Measurements from ENCODE around the gene PHLDA3.

PHLDA3 gene

GRCh38 chr1:201499191-201499590, 30.2 kb upstream of the PHLDA3 start:
- H3K4me3 ChIP-seq (ENCODE audit: low read depth in 1 of 2, low read length in 1 of 2): no peak overlapping the region
- H3K27ac ChIP-seq: no peak overlapping the region
- TF ChIP-seq, protein P1, sequence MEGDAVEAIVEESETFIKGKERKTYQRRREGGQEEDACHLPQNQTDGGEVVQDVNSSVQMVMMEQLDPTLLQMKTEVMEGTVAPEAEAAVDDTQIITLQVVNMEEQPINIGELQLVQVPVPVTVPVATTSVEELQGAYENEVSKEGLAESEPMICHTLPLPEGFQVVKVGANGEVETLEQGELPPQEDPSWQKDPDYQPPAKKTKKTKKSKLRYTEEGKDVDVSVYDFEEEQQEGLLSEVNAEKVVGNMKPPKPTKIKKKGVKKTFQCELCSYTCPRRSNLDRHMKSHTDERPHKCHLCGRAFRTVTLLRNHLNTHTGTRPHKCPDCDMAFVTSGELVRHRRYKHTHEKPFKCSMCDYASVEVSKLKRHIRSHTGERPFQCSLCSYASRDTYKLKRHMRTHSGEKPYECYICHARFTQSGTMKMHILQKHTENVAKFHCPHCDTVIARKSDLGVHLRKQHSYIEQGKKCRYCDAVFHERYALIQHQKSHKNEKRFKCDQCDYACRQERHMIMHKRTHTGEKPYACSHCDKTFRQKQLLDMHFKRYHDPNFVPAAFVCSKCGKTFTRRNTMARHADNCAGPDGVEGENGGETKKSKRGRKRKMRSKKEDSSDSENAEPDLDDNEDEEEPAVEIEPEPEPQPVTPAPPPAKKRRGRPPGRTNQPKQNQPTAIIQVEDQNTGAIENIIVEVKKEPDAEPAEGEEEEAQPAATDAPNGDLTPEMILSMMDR (IDR thresholded peaks at IDR 0.05): no peak
- no peaks in the 10 kb centered on the region for H3K9me3 ChIP-seq
- peaks cover 23% of the 10 kb centered on the region for H3K36me3 ChIP-seq
- peaks cover 2 to 6% of the 10 kb centered on the region in 2 experiments for H3K4me1 ChIP-seq (ENCODE audit: control insufficient read depth in 1 of 2, insufficient read depth in 1 of 2, low read depth in 1 of 2, low read length in 1 of 2)
- H3K27me3 ChIP-seq: no peaks in the 10 kb centered on the region

GRCh38 chr1:201498621-201499020, 29.6 kb upstream of the PHLDA3 start:
- H3K4me1 ChIP-seq (ENCODE audit: control insufficient read depth in 1 of 2, insufficient read depth in 1 of 2, low read depth in 1 of 2, low read length in 1 of 2): peaks cover 2 to 6% of the 10 kb centered on the region in 2 experiments
- TF ChIP-seq, protein P1 (IDR thresholded peaks at IDR 0.05): no peak
- H3K36me3 ChIP-seq: peaks cover 24% of the 10 kb centered on the region
- H3K27me3 ChIP-seq: no peaks in the 10 kb centered on the region
- H3K9me3 ChIP-seq: no peaks in the 10 kb centered on the region
- no peak overlapping the region for H3K4me3 ChIP-seq (ENCODE audit: low read depth in 1 of 2, low read length in 1 of 2)
- no peak overlapping the region for H3K27ac ChIP-seq

- TF ChIP-seq, protein P1 (IDR thresholded peaks at IDR 0.05): no peak
- H3K4me3 ChIP-seq (ENCODE audit: low read depth in 1 of 2, low read length in 1 of 2): no peak overlapping the region
- H3K36me3 ChIP-seq: peaks cover 26% of the 10 kb centered on the region
- H3K9me3 ChIP-seq: no peaks in the 10 kb centered on the region
- no peaks in the 10 kb centered on the region for H3K27me3 ChIP-seq
- H3K4me1 ChIP-seq (ENCODE audit: control insufficient read depth in 1 of 2, insufficient read depth in 1 of 2, low read depth in 1 of 2, low read length in 1 of 2): peaks cover under 1 to 2% of the 10 kb centered on the region in 2 experiments
- H3K27ac ChIP-seq: no peak overlapping the region
These were observed 29.0 kb upstream of the PHLDA3 start for GRCh38 chr1:201497935-201498509.

GRCh38 chr1:201496296-201496690, 27.3 kb upstream of the PHLDA3 start:
- H3K4me3 ChIP-seq (ENCODE audit: low read depth in 1 of 2, low read length in 1 of 2): no peak overlapping the region
- H3K36me3 ChIP-seq: peaks cover 31% of the 10 kb centered on the region
- no peak overlapping the region for H3K27ac ChIP-seq
- H3K9me3 ChIP-seq: no peaks in the 10 kb centered on the region
- TF ChIP-seq, protein P1 (IDR thresholded peaks at IDR 0.05): no peak
- H3K4me1 ChIP-seq (ENCODE audit: control insufficient read depth in 1 of 2, insufficient read depth in 1 of 2, low read depth in 1 of 2, low read length in 1 of 2): peaks cover 0 to 2% of the 10 kb centered on the region in 2 experiments
- H3K27me3 ChIP-seq: no peaks in the 10 kb centered on the region

- H3K27ac ChIP-seq: no peak overlapping the region
- peaks cover 31% of the 10 kb centered on the region for H3K36me3 ChIP-seq
- H3K27me3 ChIP-seq: no peaks in the 10 kb centered on the region
- no peak overlapping the region for H3K4me3 ChIP-seq (ENCODE audit: low read depth in 1 of 2, low read length in 1 of 2)
- TF ChIP-seq, protein P1 (IDR thresholded peaks at IDR 0.05): no peak
- H3K4me1 ChIP-seq (ENCODE audit: control insufficient read depth in 1 of 2, insufficient read depth in 1 of 2, low read depth in 1 of 2, low read length in 1 of 2): peaks cover 3 to 8% of the 10 kb centered on the region in 2 experiments
- H3K9me3 ChIP-seq: no peaks in the 10 kb centered on the region
These were observed 26.7 kb upstream of the PHLDA3 start for GRCh38 chr1:201495551-201496295.

All from neutrophil (primary cell).